Stomach (tissue), 4 donors: ENCODE measurements around the gene STXBP3.

ENCODE experiments used
- CTCF ChIP-seq, 7 experiments: fragments of 450-650 bp in 4 of 7; fragments of 200-600 bp in 3 of 7; sonication (generic) in 3 of 7; IDR thresholded peaks; one replicate each; pipeline ENCODE4 v1.5.1; 2016 to 2019; ENCODE audit warnings: antibody characterized with exemption in 7 of 7, control low read depth in 2 of 7, mild to moderate bottlenecking in 1 of 7
- POLR2AphosphoS5 ChIP-seq, 3 donors: sonication (generic); formaldehyde crosslinking; IDR thresholded peaks; one replicate each; pipeline ENCODE4 v1.6.1; 2016; ENCODE audit warnings: antibody characterized with exemption in 3 of 3

GRCh38 chr1:108753363-108753762 lies 6.9 kb downstream of the STXBP3 start:
- no peak for TF ChIP-seq CTCF (IDR thresholded peaks at IDR 0.05)
- no peak for TF ChIP-seq POLR2AphosphoS5 (IDR thresholded peaks at IDR 0.05)
